ENCODE results near the gene SNRNP70. TPM values are rescaled to one million over a fixed set of nuclear protein-coding genes. Genes with fewer than 3 reads are reported as not detected.

The SNRNP70 gene
- total and polyA plus RNA-seq, 2 experiments from 2014 or later: 243 to 361 TPM

DNA sequence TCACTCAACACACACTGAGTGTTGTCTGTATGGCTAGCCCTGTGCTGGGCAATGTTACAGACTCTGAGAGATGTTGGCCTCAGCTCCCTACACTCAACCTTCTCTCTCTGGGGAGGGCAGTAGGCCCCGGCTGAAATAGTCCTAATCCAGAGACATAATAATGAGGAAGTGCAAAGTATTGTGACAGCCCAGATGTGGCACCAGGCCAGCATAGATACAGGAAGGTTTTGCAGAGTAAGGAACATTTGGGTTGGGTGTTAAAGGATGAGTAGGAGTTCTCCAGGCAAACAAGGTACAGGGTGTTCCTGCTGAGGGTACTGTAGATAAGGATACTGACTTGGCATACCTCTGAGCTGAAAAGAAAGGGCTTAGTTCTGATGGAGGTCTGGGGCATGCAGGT, 31.3 kb downstream of the SNRNP70 start:
- H3K79me2 ChIP-seq (replicated peaks; ENCODE audit: insufficient read depth): no peaks in the 10 kb centered on the region
- H2AFZ ChIP-seq: no peak overlapping the region
- no peaks in the 10 kb centered on the region for H3K9me2 ChIP-seq (ENCODE audit: insufficient read depth)
- no peaks in the 10 kb centered on the region; the same call in 1 of the 2 replicates for H4K20me1 ChIP-seq (replicated peaks; ENCODE audit: insufficient read depth)
- H3K36me3 ChIP-seq (ENCODE audit: insufficient read depth): no peaks in the 10 kb centered on the region
- peaks cover 5% of the 10 kb centered on the region for H3F3A ChIP-seq (replicated peaks; ENCODE audit: low read depth)
- H3K9me3 Mint-ChIP-seq: no peaks in the 10 kb centered on the region
- H3K4me1 Mint-ChIP-seq: peaks cover 14% of the 10 kb centered on the region
- ATAC-seq (no peak), DNase-seq (ENCODE audit: low spot score) (no peak)
- H3K36me3 Mint-ChIP-seq (ENCODE audit: low read depth): no peaks in the 10 kb centered on the region; the same call in 2 of the 3 replicates
- no peak for TF ChIP-seq POLR2AphosphoS5 (IDR thresholded peaks at IDR 0.05; ENCODE audit: low read depth)
- TF ChIP-seq, protein P1, sequence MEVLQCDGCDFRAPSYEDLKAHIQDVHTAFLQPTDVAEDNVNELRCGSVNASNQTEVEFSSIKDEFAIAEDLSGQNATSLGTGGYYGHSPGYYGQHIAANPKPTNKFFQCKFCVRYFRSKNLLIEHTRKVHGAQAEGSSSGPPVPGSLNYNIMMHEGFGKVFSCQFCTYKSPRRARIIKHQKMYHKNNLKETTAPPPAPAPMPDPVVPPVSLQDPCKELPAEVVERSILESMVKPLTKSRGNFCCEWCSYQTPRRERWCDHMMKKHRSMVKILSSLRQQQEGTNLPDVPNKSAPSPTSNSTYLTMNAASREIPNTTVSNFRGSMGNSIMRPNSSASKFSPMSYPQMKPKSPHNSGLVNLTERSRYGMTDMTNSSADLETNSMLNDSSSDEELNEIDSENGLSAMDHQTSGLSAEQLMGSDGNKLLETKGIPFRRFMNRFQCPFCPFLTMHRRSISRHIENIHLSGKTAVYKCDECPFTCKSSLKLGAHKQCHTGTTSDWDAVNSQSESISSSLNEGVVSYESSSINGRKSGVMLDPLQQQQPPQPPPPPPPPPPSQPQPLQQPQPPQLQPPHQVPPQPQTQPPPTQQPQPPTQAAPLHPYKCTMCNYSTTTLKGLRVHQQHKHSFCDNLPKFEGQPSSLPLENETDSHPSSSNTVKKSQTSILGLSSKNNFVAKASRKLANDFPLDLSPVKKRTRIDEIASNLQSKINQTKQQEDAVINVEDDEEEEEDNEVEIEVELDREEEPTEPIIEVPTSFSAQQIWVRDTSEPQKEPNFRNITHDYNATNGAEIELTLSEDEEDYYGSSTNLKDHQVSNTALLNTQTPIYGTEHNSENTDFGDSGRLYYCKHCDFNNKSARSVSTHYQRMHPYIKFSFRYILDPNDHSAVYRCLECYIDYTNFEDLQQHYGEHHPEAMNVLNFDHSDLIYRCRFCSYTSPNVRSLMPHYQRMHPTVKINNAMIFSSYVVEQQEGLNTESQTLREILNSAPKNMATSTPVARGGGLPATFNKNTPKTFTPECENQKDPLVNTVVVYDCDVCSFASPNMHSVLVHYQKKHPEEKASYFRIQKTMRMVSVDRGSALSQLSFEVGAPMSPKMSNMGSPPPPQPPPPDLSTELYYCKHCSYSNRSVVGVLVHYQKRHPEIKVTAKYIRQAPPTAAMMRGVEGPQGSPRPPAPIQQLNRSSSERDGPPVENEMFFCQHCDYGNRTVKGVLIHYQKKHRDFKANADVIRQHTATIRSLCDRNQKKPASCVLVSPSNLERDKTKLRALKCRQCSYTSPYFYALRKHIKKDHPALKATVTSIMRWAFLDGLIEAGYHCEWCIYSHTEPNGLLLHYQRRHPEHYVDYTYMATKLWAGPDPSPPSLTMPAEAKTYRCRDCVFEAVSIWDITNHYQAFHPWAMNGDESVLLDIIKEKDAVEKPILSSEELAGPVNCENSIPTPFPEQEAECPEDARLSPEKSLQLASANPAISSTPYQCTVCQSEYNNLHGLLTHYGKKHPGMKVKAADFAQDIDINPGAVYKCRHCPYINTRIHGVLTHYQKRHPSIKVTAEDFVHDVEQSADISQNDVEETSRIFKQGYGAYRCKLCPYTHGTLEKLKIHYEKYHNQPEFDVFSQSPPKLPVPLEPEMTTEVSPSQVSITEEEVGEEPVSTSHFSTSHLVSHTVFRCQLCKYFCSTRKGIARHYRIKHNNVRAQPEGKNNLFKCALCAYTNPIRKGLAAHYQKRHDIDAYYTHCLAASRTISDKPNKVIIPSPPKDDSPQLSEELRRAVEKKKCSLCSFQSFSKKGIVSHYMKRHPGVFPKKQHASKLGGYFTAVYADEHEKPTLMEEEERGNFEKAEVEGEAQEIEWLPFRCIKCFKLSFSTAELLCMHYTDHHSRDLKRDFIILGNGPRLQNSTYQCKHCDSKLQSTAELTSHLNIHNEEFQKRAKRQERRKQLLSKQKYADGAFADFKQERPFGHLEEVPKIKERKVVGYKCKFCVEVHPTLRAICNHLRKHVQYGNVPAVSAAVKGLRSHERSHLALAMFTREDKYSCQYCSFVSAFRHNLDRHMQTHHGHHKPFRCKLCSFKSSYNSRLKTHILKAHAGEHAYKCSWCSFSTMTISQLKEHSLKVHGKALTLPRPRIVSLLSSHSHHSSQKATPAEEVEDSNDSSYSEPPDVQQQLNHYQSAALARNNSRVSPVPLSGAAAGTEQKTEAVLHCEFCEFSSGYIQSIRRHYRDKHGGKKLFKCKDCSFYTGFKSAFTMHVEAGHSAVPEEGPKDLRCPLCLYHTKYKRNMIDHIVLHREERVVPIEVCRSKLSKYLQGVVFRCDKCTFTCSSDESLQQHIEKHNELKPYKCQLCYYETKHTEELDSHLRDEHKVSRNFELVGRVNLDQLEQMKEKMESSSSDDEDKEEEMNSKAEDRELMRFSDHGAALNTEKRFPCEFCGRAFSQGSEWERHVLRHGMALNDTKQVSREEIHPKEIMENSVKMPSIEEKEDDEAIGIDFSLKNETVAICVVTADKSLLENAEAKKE (CRISPR knock-in tag; IDR thresholded peaks at IDR 0.05): no peak
- no peak for TF ChIP-seq CTCF (conservative IDR thresholded peaks at IDR 0.05; ENCODE audit: low read depth in 2 of 2)
- TF ChIP-seq, protein P2, sequence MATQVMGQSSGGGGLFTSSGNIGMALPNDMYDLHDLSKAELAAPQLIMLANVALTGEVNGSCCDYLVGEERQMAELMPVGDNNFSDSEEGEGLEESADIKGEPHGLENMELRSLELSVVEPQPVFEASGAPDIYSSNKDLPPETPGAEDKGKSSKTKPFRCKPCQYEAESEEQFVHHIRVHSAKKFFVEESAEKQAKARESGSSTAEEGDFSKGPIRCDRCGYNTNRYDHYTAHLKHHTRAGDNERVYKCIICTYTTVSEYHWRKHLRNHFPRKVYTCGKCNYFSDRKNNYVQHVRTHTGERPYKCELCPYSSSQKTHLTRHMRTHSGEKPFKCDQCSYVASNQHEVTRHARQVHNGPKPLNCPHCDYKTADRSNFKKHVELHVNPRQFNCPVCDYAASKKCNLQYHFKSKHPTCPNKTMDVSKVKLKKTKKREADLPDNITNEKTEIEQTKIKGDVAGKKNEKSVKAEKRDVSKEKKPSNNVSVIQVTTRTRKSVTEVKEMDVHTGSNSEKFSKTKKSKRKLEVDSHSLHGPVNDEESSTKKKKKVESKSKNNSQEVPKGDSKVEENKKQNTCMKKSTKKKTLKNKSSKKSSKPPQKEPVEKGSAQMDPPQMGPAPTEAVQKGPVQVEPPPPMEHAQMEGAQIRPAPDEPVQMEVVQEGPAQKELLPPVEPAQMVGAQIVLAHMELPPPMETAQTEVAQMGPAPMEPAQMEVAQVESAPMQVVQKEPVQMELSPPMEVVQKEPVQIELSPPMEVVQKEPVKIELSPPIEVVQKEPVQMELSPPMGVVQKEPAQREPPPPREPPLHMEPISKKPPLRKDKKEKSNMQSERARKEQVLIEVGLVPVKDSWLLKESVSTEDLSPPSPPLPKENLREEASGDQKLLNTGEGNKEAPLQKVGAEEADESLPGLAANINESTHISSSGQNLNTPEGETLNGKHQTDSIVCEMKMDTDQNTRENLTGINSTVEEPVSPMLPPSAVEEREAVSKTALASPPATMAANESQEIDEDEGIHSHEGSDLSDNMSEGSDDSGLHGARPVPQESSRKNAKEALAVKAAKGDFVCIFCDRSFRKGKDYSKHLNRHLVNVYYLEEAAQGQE (IDR thresholded peaks at IDR 0.05; ENCODE audit: unreplicated experiment): no peak
- peaks cover 40% of the 10 kb centered on the region for H3K27me3 Mint-ChIP-seq (ENCODE audit: insufficient read depth, low read depth, poor library complexity)
- no peak overlapping the region for H3K4me3 Mint-ChIP-seq
- no peak overlapping the region for H3K27ac ChIP-seq (ENCODE audit: low read depth)
- no peak overlapping the region for H3K4me2 ChIP-seq
- H3K27me3 ChIP-seq (ENCODE audit: insufficient read depth): peaks cover 27% of the 10 kb centered on the region
- H3K4me1 ChIP-seq (ENCODE audit: insufficient read depth): peaks cover 8% of the 10 kb centered on the region
- H3K27ac Mint-ChIP-seq: no peak overlapping the region
- no peak overlapping the region for H3K4me3 ChIP-seq

All from GM23338 (cell line).